Measurements from ENCODE around the gene UBE2E2. TPM values are rescaled to one million over a fixed set of nuclear protein-coding genes. Genes with fewer than 3 reads are reported as not detected.

UBE2E2 gene
- polyA plus RNA-seq, 1 donor from 2014 or later, result 19.8 TPM

DNA sequence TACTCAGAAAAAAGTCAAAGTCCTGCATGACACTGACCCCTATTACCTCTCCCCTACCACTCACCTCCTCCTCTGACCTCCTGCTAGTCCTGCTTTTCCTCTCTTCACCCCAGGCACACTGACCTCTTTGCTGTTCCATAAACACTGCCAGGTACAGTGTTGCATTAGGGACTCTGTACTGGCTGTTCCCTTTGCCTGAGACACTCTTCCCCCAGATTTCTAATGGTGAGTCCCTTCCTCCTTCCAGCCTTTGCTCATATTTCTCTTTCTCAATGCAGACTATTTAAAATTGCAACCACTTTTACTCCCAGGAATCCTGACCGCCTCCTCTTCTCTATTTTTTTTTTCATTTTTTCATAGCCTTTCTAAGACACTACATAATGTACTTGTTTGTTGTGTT is 36.3 kb upstream of the UBE2E2 start:
- TF ChIP-seq SMC3 (conservative IDR thresholded peaks at IDR 0.05; ENCODE audit: poor library complexity) (no peak), EZH2 (IDR thresholded peaks at IDR 0.05; ENCODE audit: borderline replicate concordance, insufficient read depth, low read length, poor library complexity, severe bottlenecking) (no peak), EP300 (conservative IDR thresholded peaks at IDR 0.05; ENCODE audit: poor library complexity, severe bottlenecking) (no peak), POLR2AphosphoS5 (IDR thresholded peaks at IDR 0.05) (no peak), RAD21 (conservative IDR thresholded peaks at IDR 0.05) (no peak), MXI1 (conservative IDR thresholded peaks at IDR 0.05; ENCODE audit: poor library complexity, severe bottlenecking) (no peak), TAF1 (IDR thresholded peaks at IDR 0.05; ENCODE audit: low read depth) (no peak)
- TF ChIP-seq, protein P1, sequence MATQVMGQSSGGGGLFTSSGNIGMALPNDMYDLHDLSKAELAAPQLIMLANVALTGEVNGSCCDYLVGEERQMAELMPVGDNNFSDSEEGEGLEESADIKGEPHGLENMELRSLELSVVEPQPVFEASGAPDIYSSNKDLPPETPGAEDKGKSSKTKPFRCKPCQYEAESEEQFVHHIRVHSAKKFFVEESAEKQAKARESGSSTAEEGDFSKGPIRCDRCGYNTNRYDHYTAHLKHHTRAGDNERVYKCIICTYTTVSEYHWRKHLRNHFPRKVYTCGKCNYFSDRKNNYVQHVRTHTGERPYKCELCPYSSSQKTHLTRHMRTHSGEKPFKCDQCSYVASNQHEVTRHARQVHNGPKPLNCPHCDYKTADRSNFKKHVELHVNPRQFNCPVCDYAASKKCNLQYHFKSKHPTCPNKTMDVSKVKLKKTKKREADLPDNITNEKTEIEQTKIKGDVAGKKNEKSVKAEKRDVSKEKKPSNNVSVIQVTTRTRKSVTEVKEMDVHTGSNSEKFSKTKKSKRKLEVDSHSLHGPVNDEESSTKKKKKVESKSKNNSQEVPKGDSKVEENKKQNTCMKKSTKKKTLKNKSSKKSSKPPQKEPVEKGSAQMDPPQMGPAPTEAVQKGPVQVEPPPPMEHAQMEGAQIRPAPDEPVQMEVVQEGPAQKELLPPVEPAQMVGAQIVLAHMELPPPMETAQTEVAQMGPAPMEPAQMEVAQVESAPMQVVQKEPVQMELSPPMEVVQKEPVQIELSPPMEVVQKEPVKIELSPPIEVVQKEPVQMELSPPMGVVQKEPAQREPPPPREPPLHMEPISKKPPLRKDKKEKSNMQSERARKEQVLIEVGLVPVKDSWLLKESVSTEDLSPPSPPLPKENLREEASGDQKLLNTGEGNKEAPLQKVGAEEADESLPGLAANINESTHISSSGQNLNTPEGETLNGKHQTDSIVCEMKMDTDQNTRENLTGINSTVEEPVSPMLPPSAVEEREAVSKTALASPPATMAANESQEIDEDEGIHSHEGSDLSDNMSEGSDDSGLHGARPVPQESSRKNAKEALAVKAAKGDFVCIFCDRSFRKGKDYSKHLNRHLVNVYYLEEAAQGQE (IDR thresholded peaks at IDR 0.05; ENCODE audit: borderline replicate concordance), result no peak
- TF ChIP-seq, protein P2, sequence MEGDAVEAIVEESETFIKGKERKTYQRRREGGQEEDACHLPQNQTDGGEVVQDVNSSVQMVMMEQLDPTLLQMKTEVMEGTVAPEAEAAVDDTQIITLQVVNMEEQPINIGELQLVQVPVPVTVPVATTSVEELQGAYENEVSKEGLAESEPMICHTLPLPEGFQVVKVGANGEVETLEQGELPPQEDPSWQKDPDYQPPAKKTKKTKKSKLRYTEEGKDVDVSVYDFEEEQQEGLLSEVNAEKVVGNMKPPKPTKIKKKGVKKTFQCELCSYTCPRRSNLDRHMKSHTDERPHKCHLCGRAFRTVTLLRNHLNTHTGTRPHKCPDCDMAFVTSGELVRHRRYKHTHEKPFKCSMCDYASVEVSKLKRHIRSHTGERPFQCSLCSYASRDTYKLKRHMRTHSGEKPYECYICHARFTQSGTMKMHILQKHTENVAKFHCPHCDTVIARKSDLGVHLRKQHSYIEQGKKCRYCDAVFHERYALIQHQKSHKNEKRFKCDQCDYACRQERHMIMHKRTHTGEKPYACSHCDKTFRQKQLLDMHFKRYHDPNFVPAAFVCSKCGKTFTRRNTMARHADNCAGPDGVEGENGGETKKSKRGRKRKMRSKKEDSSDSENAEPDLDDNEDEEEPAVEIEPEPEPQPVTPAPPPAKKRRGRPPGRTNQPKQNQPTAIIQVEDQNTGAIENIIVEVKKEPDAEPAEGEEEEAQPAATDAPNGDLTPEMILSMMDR (IDR thresholded peaks at IDR 0.05; ENCODE audit: poor library complexity, severe bottlenecking), result no peak
- H2AFZ ChIP-seq (ENCODE audit: low read depth, low read length), result no peak overlapping the region
- H3K9me3 ChIP-seq (ENCODE audit: low read length), result no peaks in the 10 kb centered on the region
- H3K4me3 ChIP-seq (ENCODE audit: low read length), result no peak overlapping the region
- no peaks in the 10 kb centered on the region for H3K36me3 ChIP-seq (ENCODE audit: insufficient read depth, low read length)
- H4K20me1 ChIP-seq (ENCODE audit: insufficient read depth), result no peaks in the 10 kb centered on the region
- H3K4me2 ChIP-seq (ENCODE audit: low read length), result no peak overlapping the region
- H3K79me2 ChIP-seq (replicated peaks; ENCODE audit: insufficient read depth, low read length), result no peaks in the 10 kb centered on the region
- H3K9me2 ChIP-seq (ENCODE audit: insufficient read depth, low read length), result no peaks in the 10 kb centered on the region
- H3K27me3 ChIP-seq (ENCODE audit: insufficient read depth, low read depth, low read length), result no peaks in the 10 kb centered on the region
- H3K9ac ChIP-seq (ENCODE audit: low read length), result no peak overlapping the region
- H3K27ac ChIP-seq (ENCODE audit: low read length), result no peak overlapping the region
- no peaks in the 10 kb centered on the region for H3F3A ChIP-seq (ENCODE audit: insufficient read depth, low read length, poor library complexity, severe bottlenecking)

DNA sequence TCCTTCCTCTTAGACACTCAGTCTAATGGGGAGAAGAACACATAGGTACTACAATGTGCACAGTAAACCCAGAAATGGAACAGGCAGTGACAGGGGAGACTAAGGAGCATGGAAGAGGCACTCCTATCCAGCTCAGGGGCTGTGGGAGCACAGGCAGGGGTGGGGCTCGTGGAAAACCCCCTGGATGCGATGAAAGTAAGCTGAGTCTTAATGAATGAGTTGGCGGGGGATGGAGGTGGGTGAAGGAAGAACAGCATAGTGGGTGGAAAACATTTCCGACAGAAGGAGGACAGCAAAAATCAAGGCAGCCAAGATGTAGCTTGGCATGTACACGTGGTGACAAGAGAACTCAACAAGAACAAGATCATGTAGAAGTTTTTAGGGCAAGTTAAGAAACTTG is 33.6 kb upstream of the UBE2E2 start:
- Histone ChIP-seq H3K9ac (ENCODE audit: low read length) (no peak overlapping the region), H3K79me2 (replicated peaks; ENCODE audit: insufficient read depth, low read length) (no peaks in the 10 kb centered on the region), H3K9me3 (ENCODE audit: low read length) (no peaks in the 10 kb centered on the region), H3K4me2 (ENCODE audit: low read length) (no peak overlapping the region), H3K4me3 (ENCODE audit: low read length) (no peak overlapping the region), H3F3A (ENCODE audit: insufficient read depth, low read length, poor library complexity, severe bottlenecking) (no peaks in the 10 kb centered on the region), H3K9me2 (ENCODE audit: insufficient read depth, low read length) (no peaks in the 10 kb centered on the region), H4K20me1 (ENCODE audit: insufficient read depth) (no peaks in the 10 kb centered on the region), H3K27ac (ENCODE audit: low read length) (no peak overlapping the region), H3K36me3 (ENCODE audit: insufficient read depth, low read length) (no peaks in the 10 kb centered on the region), H2AFZ (ENCODE audit: low read depth, low read length) (no peak overlapping the region), H3K27me3 (ENCODE audit: insufficient read depth, low read depth, low read length) (no peaks in the 10 kb centered on the region)
- TF ChIP-seq TAF1 (IDR thresholded peaks at IDR 0.05; ENCODE audit: low read depth), result no peak
- no peak for TF ChIP-seq POLR2AphosphoS5 (IDR thresholded peaks at IDR 0.05)
- TF ChIP-seq MXI1 (conservative IDR thresholded peaks at IDR 0.05; ENCODE audit: poor library complexity, severe bottlenecking), result no peak
- no peak for TF ChIP-seq SMC3 (conservative IDR thresholded peaks at IDR 0.05; ENCODE audit: poor library complexity)
- no peak for TF ChIP-seq EP300 (conservative IDR thresholded peaks at IDR 0.05; ENCODE audit: poor library complexity, severe bottlenecking)
- no peak for TF ChIP-seq RAD21 (conservative IDR thresholded peaks at IDR 0.05)
- TF ChIP-seq, protein P2 (IDR thresholded peaks at IDR 0.05; ENCODE audit: poor library complexity, severe bottlenecking), result no peak
- TF ChIP-seq, protein P1 (IDR thresholded peaks at IDR 0.05; ENCODE audit: borderline replicate concordance), result no peak
- TF ChIP-seq EZH2 (IDR thresholded peaks at IDR 0.05; ENCODE audit: borderline replicate concordance, insufficient read depth, low read length, poor library complexity, severe bottlenecking), result no peak
